ENCODE data around the gene LRRC4. TPM values are rescaled to one million over a fixed set of nuclear protein-coding genes. Genes with fewer than 3 reads are reported as not detected.

The LRRC4 gene
- total RNA-seq, 1 donor from 2014 or later, result 0.43 TPM

- Histone ChIP-seq H3K4me1 (no peaks in the 10 kb centered on the region), H3K4me3 (no peak overlapping the region), H3K9me3 (no peaks in the 10 kb centered on the region), H3K27me3 (no peaks in the 10 kb centered on the region), H3K36me3 (peaks cover 0 to 9% of the 10 kb centered on the region in 2 donors), H3K27ac (no peak overlapping the region)
- intact Hi-C loops (cut with DNase I), result no loop called here
- TF ChIP-seq CTCF (IDR thresholded peaks at IDR 0.05), result no peak
- DNase-seq (ENCODE audit: low spot score in 2 of 2), result no peak
Observed at GRCh38 chr7:128024151-128024550, 7.1 kb downstream of the LRRC4 start.

GRCh38 chr7:128022631-128023532 is 8.4 kb downstream of the LRRC4 start:
- Histone ChIP-seq H3K4me3 (no peak overlapping the region), H3K4me1 (no peaks in the 10 kb centered on the region), H3K9me3 (no peaks in the 10 kb centered on the region), H3K27me3 (no peaks in the 10 kb centered on the region), H3K36me3 (peaks cover 0 to 9% of the 10 kb centered on the region in 2 donors), H3K27ac (no peak overlapping the region)
- no peak for TF ChIP-seq CTCF (IDR thresholded peaks at IDR 0.05)
- intact Hi-C loops (cut with DNase I), result no loop called here
- DNase-seq (ENCODE audit: low spot score in 2 of 2), result no peak

- TF ChIP-seq CTCF (IDR thresholded peaks at IDR 0.05), result no peak
- intact Hi-C loops (cut with DNase I), result no loop called here
- no peaks in the 10 kb centered on the region for H3K9me3 ChIP-seq
- peaks cover 0 to 9% of the 10 kb centered on the region in 2 donors for H3K36me3 ChIP-seq
- H3K4me1 ChIP-seq, result no peaks in the 10 kb centered on the region
- no peaks in the 10 kb centered on the region for H3K27me3 ChIP-seq
- DNase-seq (ENCODE audit: low spot score in 2 of 2), result no peak
- no peak overlapping the region for H3K4me3 ChIP-seq
- no peak overlapping the region for H3K27ac ChIP-seq
Observed at GRCh38 chr7:128021366-128021765, 9.9 kb downstream of the LRRC4 start.

DNA sequence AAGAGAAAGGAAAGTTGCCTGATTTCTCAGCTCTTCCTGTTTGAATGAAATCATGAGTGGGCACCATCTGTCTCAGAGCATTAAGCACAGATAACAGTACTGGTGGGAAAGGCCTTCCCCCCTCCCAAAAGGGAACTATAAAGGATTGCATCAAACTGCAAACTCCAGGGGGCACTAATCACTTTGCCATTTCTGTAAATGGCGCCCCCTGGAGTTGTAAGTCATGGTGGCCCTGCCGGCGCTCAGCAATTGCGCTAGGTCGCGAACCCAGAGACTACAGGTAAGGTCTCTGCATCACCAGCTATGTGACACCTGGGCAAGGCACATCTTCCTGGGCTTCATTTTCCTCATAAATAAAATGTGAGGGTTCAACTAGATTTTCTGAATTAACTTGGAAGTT is 11.1 kb downstream of the LRRC4 start:
- Histone ChIP-seq H3K36me3 (peaks cover 0 to 9% of the 10 kb centered on the region in 2 donors), H3K27me3 (no peaks in the 10 kb centered on the region), H3K4me1 (no peaks in the 10 kb centered on the region), H3K27ac (no peak overlapping the region), H3K4me3 (no peak overlapping the region), H3K9me3 (no peaks in the 10 kb centered on the region)
- no peak for DNase-seq (ENCODE audit: low spot score in 2 of 2)
- intact Hi-C loops (cut with DNase I), result no loop called here
- no peak for TF ChIP-seq CTCF (IDR thresholded peaks at IDR 0.05)

GRCh38 chr7:128019288-128019687 is 11.9 kb downstream of the LRRC4 start:
- Histone ChIP-seq H3K9me3 (no peaks in the 10 kb centered on the region), H3K27ac (no peak overlapping the region), H3K27me3 (no peaks in the 10 kb centered on the region), H3K4me1 (no peaks in the 10 kb centered on the region), H3K4me3 (no peak overlapping the region), H3K36me3 (peaks cover 0 to 9% of the 10 kb centered on the region in 2 donors)
- DNase-seq (ENCODE audit: low spot score in 2 of 2), result no peak
- TF ChIP-seq CTCF (IDR thresholded peaks at IDR 0.05), result no peak
- intact Hi-C loops (cut with DNase I), result no loop called here
